Transverse colon (tissue), 3 donors: ENCODE data around the gene IAPP.

ENCODE experiments used
- CTCF ChIP-seq, 5 experiments: fragments of 200-600 bp in 3 of 5; fragments of 450-650 bp in 2 of 5; sonication (generic) in 3 of 5; IDR thresholded peaks; 1 replicate in 2 of 5; 2 replicates in 3 of 5; pipeline ENCODE4 v1.5.1; 2016 to 2017; ENCODE audit warnings: antibody characterized with exemption in 5 of 5, inconsistent platforms in 3 of 5, mild to moderate bottlenecking in 2 of 5, moderate library complexity in 1 of 5
- POLR2A ChIP-seq: fragments of 450-650 bp; IDR thresholded peaks from one replicate; pipeline ENCODE4 v1.6.1; 2016; ENCODE audit warnings: antibody characterized with exemption, mild to moderate bottlenecking, moderate library complexity

GRCh38 chr12:21340403-21340802, 32.3 kb upstream of the IAPP start:
- TF ChIP-seq CTCF (IDR thresholded peaks at IDR 0.05) = no peak
- no peak for TF ChIP-seq POLR2A
